GM21515 (cell line): ENCODE results near the gene ACOXL.

Source experiments
- ATAC-seq: cut with Tn5 transposase; IDR thresholded peaks from one replicate; pipeline ENCODE4 v1.9.1; 2021; ENCODE audit not compliant: unreplicated experiment

ACOXL gene

DNA sequence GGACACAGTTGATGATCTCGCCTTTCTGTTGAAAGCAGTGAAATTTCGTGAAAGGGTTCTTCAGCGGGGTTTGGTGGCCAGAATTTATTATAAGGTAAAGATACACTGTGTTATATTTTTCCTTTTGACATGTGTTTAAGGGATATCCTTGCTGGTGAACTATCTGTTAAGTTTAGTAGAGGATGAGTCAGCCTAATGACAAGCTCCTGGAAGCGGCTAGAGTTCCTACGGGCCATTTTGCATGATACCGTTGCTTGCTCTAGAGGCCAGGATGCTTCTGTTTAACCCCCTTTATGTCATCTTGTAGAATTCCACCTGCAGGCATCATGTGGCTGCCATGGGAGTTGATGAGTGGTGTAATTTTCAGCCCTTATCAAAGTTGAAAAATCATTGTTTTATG lies 263.5 kb downstream of the ACOXL start:
- no peak for ATAC-seq

DNA sequence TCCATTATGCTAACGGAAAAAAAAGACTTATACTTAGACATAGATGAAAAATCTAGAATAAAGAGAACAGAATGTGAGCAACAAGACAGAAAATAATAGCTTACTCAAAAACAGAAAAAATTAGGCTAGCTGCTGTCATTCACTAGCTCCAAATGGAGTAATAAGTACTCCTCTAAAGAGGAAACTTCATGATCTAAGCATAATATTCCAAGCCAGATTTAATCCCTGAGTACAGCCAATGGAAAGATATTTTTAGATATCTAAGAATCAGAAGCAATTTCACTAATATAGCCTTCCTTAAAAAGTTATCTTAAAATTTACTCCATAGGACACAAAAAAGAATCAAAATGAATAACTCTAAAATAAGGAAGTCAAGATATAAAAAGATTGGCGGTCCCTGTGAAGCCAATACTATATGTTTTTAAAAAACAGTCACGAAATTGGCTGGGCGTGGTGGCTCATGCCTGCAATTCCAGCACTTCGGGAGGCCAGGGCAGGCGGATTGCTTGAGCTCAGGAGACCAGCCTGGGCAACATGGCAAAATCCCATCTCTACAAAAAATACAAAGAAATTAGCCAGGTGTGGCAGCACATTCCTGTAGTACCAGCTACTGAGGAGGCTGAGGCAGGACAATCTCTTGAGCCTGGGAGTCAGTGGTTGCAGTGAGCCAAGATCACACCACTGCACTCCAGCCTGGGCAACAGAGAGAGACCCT lies 265.1 kb downstream of the ACOXL start:
- no peak for ATAC-seq

DNA sequence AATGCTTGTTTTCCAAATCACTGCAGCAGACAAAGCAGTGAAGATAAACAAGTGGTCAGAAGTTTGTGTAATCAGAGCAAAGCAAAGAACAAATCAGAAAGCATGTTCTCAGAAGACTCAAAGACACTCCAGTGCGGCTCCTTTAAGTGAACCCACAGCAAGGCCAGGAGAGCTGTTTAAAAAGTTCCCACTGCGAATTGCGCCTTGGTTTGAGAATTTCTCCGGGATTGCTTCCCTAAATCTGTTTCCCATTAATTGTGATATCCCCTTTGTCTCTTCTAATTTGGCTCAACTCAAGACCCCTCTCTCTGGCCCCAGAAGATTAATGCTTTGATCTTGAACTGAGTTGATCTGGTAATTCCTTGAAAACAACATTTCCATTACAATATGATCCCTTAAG lies 265.9 kb downstream of the ACOXL start:
- no peak for ATAC-seq

DNA sequence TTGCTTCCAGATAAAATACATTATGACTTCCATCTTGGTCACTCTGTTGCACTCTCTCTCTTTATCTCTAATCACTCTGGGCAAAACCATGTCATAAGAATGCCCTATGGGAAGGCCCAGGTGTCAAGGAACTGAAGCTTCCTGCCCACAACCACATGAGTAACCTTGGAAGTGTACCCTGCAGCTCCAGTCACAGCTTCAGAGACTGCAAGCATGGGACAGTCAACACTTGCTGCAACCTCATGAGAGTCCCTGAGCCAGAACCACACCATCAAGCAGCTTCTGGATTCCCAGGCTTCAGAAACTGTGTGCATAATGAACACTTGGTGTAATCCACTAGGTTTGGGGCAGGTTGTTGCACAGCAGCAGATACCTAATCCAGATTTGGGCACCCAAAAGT lies 267.3 kb downstream of the ACOXL start:
- no peak for ATAC-seq

DNA sequence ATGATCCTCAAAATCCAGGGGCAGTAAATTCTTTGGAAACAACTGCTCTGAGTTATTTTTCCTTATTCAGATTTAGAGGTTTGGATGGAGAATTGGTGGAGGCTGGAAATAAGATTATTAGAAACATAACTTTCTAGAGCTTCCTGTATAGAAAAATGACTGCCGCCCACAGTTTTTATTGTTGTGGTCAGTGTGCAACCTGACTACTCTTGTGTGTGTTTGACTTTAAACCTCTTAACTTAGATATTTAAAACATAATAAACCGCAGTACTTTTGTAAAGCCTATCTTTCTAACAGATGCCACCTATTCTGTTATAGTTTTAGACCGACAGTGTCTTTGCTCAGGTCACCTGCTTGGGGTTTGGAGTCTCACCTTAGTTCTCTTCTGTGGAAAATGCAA lies 272.9 kb downstream of the ACOXL start:
- ATAC-seq: no peak

DNA sequence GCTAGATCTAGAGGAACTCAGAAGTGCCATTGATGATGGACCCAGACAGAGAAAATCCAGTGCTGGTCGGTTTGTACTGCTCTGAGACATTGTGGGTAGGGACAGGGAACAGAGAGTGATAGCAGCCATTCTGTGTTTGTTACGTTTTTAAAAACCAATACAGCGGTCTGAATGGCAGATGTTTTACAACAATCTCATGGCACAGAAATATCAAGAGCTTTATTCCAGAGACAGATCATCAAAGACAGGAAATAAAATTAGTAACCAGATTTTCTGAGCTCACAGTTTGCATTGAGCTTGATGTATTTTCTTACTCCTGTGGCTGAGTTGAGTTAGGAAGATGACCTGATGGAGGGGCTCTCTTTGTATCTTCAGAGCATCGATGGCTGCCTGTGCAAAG lies 273.4 kb downstream of the ACOXL start:
- ATAC-seq: no peak

DNA sequence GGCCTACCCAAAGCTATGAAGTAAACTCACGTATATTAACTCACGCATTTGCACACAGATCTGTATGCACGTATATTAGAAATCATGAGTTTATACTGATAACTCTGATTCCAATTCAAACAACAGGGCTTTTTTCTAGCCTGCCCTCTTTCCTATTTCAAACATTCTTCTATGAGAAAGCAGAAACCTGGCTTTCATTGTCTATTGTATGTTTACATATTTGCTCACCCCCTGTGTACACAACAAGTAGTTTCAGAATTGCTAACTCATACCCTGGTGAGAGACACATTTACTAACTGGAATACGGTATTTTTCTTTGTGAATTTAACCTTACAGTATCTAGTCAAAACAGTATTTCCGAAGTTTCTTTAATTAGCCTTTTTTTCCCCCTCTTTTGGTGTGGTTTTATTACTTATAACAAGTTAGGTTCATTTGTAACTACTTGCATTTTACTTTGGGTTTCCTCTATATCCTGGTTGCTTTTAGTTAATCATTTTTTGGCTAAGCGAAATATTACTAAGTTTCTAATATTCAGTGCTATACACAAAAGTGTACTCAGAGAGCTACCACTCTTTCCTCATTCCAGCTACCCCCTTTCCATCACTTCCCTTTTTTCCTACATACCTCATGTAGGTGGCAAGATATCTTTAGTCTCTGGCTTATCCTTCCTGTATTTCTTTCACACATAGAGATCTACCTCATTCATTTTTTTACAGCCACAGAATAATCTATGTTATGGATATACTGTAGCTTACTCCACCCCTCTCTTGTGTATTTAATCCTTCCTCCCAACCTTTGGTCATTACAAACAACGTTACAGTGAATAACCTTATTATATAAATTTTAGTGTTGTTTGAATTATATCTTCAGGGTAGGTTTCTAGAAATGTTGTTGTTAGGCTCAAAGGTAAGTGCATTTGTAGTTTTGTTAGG lies 275.6 kb downstream of the ACOXL start:
- ATAC-seq: no peak

DNA sequence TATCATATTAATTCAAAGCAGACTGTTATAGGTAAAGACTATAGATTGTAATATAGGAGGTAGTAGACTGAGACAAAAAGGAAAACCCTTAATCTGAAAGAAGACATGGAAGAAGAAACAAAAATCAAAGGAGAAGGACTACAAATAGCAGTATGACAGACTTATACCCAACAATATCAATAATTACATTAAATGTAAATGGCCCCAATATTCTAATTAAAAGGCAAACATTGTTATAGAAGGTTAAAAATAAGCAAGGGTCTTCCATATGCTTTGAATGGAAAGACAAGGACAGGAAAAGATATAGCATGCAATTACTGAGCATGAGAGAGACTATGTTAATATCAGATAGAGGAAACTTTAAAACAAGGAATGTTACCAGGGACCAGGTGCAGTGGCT lies 278.8 kb downstream of the ACOXL start:
- ATAC-seq: no peak

DNA sequence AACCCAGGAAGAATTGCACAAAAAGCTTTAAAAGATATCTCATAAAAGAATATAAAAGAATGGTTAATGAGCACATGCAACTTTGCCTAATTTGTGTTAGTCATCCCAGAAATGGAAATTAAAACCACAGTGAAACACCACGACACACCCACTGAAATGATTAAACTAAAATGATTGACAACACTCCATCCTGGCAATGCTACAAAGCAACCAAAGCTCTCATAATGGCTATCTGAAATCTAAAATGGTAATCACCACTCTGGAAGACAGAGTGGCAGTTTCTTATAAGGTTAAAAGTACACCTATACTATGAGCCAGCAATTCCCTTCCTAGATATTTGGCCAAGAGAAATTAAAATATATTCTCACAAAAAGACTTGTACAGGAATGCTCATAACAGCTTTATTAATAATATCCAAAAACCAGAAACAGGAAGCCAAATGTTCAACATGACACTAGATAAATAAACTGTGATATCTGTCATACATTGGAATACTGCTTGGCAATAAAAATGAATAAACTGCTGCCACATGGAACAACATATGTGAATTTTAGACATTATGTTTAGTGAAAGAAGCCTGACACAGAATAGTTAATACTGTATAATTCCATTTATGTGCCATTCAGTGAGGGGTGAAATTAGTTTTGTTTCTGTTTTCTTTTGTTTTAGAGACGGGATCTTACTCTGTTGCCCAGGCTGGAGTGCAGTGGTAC lies 283.1 kb downstream of the ACOXL start:
- ATAC-seq: no peak

DNA sequence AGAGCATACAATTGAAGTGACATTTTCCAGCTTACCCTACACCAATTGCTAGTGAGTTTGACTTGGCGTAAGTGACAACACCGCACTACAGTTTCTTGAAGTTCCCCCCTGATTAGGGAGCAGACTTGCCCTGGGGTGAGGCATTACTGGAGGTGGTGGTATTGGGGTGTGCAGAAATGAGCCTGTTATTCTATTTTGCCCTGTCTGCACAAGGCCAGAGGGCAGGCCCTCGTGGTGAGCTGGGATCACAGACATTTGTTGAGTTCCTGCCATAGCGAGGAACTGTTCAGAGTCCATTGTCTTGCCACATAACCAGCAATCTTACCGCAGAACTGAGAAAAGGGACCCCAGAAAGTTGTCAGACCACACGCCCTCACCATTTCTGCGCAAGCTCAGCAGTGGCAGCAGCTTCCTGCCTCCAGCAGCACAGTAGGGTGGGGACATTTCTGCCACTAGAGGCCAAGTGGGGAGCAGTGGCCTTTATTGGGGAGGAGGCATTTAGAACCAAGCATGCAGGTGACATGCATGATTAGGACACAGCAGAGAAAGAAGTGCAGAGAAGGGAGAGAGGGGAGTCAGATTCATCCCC lies 284.8 kb downstream of the ACOXL start:
- no peak for ATAC-seq

DNA sequence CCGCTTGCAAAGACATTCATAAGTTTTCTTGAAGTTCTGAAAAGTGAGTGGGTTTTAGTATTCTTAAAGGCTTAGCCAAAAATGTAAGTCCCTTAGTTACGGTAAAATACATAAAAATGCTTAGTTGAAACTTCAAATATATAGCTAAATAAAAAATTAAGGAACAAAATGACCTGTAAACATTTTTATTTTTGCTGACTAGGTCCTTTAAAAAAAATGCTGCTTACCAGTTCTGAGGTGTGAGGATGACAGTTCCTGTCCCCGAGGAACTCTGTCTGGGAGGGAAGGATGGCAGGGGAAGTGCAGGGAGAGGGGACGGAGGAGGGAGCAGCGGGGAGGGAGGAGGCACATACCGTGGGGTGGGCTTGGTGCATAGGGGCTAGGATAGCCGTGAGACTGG lies 285.5 kb downstream of the ACOXL start:
- ATAC-seq: no peak

DNA sequence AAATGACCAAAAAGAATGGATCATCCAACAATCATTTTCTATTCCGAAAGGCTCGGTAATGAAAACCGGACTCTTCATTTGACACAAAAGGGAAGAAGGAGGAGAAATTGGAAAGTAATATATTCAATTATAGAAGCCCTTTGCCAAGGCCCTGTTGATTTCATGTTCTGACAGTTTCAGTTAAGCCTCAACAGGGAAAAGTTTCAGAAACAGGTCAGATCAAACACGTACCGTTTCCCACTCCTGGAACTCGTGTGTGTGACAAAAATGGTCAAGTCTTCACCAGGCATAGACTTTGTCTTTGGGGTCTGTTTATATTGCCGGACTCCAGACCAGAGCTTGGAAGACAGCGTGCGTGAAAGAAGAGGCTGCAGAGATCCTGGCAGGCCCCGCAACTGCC lies 287.0 kb downstream of the ACOXL start:
- no peak for ATAC-seq

DNA sequence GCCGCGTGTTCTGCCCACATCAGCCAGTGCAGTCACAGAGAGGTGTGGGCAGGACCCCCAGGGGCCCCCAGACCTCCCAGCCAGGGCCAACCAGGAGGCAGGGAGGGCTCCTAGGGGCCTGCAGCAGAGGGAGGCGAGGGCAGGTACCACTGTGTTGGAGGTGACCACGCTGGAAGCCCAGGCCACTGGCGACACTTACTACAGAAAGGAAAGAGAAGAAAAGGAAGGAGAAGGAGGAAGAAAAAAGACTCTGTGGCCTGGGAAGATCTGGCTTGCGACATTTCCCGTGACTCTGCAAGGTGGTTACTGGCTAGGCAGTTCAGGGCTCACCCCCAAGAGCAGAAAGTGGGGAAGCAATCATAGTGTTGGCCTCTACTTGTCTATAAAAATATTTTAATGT lies 290.3 kb downstream of the ACOXL start:
- ATAC-seq: no peak

DNA sequence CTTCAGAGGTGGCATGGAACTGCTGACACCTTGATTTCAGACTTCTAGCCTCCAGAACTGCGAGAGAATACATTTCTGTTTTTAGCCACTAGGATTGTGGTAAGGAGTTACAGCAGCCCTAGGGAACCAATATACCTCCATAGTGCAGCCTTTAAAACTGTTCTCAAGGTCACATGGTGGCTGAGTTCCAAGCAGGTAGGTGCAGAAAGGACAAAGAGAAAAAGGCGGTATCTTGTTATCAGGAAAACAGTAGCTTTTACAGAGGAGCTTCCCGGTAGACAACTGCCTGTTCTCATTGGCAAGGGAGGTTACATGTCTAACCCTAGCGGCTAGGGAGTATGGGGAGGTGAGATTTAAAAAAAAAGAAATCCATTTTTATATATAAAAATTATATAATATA lies 292.1 kb downstream of the ACOXL start:
- ATAC-seq: no peak

DNA sequence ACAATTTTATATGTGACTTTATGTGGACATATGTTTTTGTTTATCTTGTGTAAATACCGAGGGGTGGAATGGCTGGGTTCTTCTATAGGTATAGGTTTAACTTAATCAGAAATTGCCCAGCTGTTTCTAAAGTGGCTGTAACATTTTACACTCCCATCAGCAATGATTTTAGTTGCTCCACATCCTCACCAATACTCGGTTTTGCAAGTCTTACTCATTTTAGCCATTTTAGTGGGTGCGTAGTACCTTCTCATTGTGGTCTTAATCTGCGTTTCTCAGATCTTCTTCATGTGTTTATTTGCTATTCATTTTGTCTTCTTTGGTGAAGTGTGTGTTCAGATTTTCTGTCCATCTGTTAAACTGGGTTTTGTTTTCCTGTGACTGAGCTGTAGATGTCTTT lies 292.9 kb downstream of the ACOXL start:
- no peak for ATAC-seq

DNA sequence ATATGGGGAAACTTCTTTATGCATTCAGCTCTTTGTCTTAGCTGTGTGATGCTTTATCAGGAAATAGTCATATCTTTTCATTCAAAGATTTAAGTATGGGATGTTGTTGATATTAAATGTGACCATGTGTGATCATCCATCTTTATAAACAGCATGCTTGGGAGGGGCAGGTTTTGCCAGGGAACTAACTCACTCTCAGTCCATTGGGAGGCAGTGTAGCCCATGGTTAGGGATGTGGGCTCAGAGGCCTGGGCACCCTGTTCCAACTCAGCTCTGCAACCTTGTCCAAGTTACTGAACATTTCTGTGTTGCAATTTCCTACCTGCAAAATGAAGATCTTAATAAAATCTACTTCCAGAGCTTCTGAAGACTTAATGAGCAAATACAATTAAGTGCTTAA lies 296.3 kb downstream of the ACOXL start:
- ATAC-seq: no peak

DNA sequence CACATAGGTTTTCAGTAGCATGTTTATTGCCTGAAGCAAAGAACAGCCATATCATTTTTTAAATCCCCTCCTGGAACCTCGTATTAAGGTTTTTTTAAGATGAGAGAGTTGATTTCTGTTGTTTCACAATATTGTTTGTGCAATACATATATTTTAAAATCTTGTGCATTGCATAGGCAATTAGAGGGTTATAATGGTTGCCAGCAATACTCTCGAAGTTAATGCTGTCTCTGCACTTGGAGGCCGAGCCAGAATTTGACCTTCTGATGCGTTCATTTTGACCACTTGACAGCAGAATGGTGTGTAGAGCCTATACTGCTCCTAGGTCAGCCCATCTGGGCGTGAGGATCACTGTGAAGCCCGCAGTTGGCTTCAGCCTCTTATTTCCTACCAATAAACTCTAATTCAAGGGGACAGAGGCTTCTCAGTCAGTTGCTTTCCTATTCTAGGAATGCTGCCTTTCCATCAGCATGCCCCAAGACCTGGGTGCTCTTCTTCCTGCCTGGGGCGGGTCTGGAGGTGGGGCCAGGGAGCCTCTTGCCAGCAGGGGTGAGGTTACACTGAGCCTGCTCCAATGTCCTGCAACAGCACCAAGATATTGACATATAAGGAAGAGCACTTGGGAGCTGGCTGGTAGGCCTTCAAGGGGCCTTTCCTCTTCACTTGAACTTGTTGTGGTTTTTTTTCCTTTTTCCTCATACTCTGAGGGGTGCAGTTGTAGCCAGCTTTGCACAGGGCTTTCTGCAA lies 297.0 kb downstream of the ACOXL start:
- no peak for ATAC-seq

DNA sequence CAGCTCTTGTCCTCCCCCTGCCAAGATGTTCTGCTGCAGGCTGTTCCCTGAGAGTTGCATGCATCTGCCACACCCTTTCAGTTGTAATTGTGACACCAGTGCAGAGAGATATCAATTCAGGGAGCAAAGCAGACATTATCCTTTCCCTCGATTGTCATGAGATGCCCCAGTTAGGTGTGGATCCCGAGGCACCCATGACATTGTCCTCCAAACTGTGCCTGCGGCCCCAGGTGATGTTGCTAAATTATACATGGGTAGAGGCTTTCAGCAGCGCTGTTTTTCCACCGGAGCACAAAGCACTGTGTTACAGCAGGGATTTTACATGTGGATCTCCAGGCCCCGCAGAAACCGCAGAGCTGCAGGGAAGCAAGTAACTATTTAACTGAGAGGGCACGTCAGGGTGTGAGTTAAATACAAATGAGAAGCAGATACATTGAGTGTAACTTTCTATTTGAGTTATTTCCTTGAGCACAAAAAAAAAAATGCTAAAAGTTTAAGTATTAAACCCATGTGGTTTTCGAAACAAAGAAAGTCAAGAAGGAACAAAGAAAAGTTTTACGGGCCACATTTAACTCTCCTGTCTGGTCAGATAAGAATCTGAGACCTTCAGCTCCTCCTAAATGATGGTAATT lies 298.0 kb downstream of the ACOXL start:
- peak; percentile 60 for ATAC-seq

DNA sequence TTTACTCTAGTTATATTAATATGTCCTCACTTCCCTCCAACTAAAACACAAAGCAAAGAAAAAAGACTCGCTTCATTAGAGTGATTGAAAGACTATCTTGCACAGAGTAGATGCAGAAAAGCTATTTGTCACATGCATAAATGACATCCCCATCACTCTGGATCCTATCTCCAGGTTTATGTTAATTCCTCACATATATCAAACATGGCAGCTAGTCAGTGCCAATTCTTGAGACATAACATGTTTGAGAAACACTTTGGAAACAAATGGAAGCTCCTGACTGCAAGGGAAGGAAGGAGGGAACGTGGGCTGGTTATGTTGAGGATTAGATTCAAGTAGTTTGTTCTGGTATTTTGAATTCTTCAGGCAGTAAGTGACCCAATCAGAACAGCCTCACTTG lies 298.6 kb downstream of the ACOXL start:
- peak; percentile 6 for ATAC-seq
